GM19397 (cell line): ENCODE data around the gene RNU6-1.

Source experiments
- ATAC-seq: cut with Tn5 transposase; IDR thresholded peaks from one replicate; pipeline ENCODE4 v1.9.1; 2021; ENCODE audit warnings: mild to moderate bottlenecking, moderate library complexity; ENCODE audit not compliant: unreplicated experiment

The RNU6-1 gene

GRCh38 chr15:67822537-67823313, 17.1 kb downstream of the RNU6-1 start:
- ATAC-seq = no peak

- no peak for ATAC-seq
Observed at GRCh38 chr15:67821784-67822440, 17.9 kb downstream of the RNU6-1 start.

- no peak for ATAC-seq
Observed at GRCh38 chr15:67820992-67821783, 18.7 kb downstream of the RNU6-1 start.

GRCh38 chr15:67820122-67820991, 19.5 kb downstream of the RNU6-1 start:
- ATAC-seq = no peak

- no peak for ATAC-seq
Observed at GRCh38 chr15:67819636-67820035, 20.2 kb downstream of the RNU6-1 start.

GRCh38 chr15:67818464-67818863, 21.4 kb downstream of the RNU6-1 start:
- ATAC-seq = no peak

GRCh38 chr15:67816668-67817067, 23.2 kb downstream of the RNU6-1 start:
- no peak for ATAC-seq

- ATAC-seq = no peak
Observed at GRCh38 chr15:67815036-67815592, 24.7 kb downstream of the RNU6-1 start.

- no peak for ATAC-seq
Observed at GRCh38 chr15:67813104-67813634, 26.7 kb downstream of the RNU6-1 start.

GRCh38 chr15:67812241-67812644, 27.6 kb downstream of the RNU6-1 start:
- ATAC-seq = no peak

GRCh38 chr15:67809866-67810265, 30.0 kb downstream of the RNU6-1 start:
- no peak for ATAC-seq

- no peak for ATAC-seq
Observed at GRCh38 chr15:67809441-67809840, 30.4 kb downstream of the RNU6-1 start.

GRCh38 chr15:67808821-67809220, 31.0 kb downstream of the RNU6-1 start:
- no peak for ATAC-seq

GRCh38 chr15:67807836-67808235, 32.0 kb downstream of the RNU6-1 start:
- no peak for ATAC-seq

GRCh38 chr15:67807141-67807540, 32.7 kb downstream of the RNU6-1 start:
- ATAC-seq = no peak

- ATAC-seq = no peak
Observed at GRCh38 chr15:67806536-67806935, 33.3 kb downstream of the RNU6-1 start.

GRCh38 chr15:67805666-67806516, 34.0 kb downstream of the RNU6-1 start:
- no peak for ATAC-seq

GRCh38 chr15:67805008-67805665, 34.7 kb downstream of the RNU6-1 start:
- no peak for ATAC-seq
